NCI-H128 (cell line): ENCODE measurements around the gene BTBD6.

Experiments used
- DNase-seq: peaks from one replicate; lab custom pipeline; 2025; ENCODE audit not compliant: unreplicated experiment; lab: John Stamatoyannopoulos, UW

The BTBD6 gene

GRCh38 chr14:105229099-105229655, 19.2 kb upstream of the BTBD6 start:
- no peak for DNase-seq

GRCh38 chr14:105240811-105241576, 7.3 kb upstream of the BTBD6 start:
- no peak for DNase-seq

GRCh38 chr14:105241641-105242040, 6.7 kb upstream of the BTBD6 start:
- DNase-seq = no peak

GRCh38 chr14:105244334-105244733, 4.0 kb upstream of the BTBD6 start:
- DNase-seq = no peak

GRCh38 chr14:105247026-105247425, 1.3 kb upstream of the BTBD6 start:
- no peak for DNase-seq

- no peak for DNase-seq
Observed at GRCh38 chr14:105247715-105248367, 492 bp upstream of the BTBD6 start.

GRCh38 chr14:105249182-105250007, 1.1 kb downstream of the BTBD6 start:
- DNase-seq = no peak

GRCh38 chr14:105250008-105250366, 1.7 kb downstream of the BTBD6 start:
- DNase-seq = no peak

- DNase-seq = no peak
Observed at GRCh38 chr14:105250986-105251385, 2.7 kb downstream of the BTBD6 start.

- DNase-seq = no peak
Observed at GRCh38 chr14:105251920-105252319, 3.6 kb downstream of the BTBD6 start.

GRCh38 chr14:105252552-105253328, 4.4 kb downstream of the BTBD6 start:
- DNase-seq = no peak

GRCh38 chr14:105253329-105253682, 5.0 kb downstream of the BTBD6 start:
- DNase-seq = no peak

- DNase-seq = no peak
Observed at GRCh38 chr14:105255021-105255507, 6.7 kb downstream of the BTBD6 start.

- no peak for DNase-seq
Observed at GRCh38 chr14:105256292-105256960, 8.1 kb downstream of the BTBD6 start.

- no peak for DNase-seq
Observed at GRCh38 chr14:105257464-105257863, 9.1 kb downstream of the BTBD6 start.

GRCh38 chr14:105258846-105259245, 10.5 kb downstream of the BTBD6 start:
- no peak for DNase-seq

- DNase-seq = no peak
Observed at GRCh38 chr14:105260959-105261358, 12.6 kb downstream of the BTBD6 start.

- no peak for DNase-seq
Observed at GRCh38 chr14:105261781-105262180, 13.4 kb downstream of the BTBD6 start.

GRCh38 chr14:105267820-105268548, 19.7 kb downstream of the BTBD6 start:
- no peak for DNase-seq
